HepG2 (cell line): ENCODE data around the gene PDE4C. TPM values are rescaled to one million over a fixed set of nuclear protein-coding genes. Genes with fewer than 3 reads are reported as not detected.

ENCODE experiments used
- ARNT ChIP-seq: fragments of 450-650 bp; IDR thresholded peaks from 2 replicates; pipeline ENCODE4 v1.6.1; 2017
- CEBPB ChIP-seq: IDR thresholded peaks from 2 replicates; pipeline ENCODE4 v1.6.1; 2011; ENCODE audit warnings: low read depth, low read length, improper control_type of control experiment, borderline replicate concordance
- CREB1 ChIP-seq, 2 experiments: fragments of 450-650 bp in 1 of 2; IDR thresholded peaks; 2 replicates each; pipeline ENCODE4 v1.6.1; 2016 to 2017; ENCODE audit warnings: control low read depth in 1 of 2, mild to moderate bottlenecking in 1 of 2, missing compliant biosample characterization in 1 of 2, missing genetic modification characterization in 1 of 2
- DPF2 ChIP-seq: sonication (generic); formaldehyde crosslinking; IDR thresholded peaks from 2 replicates; pipeline ENCODE4 v1.4.0; 2020; ENCODE audit warnings: mild to moderate bottlenecking, low read depth, missing genetic modification reagents, borderline replicate concordance
- FOXA3 ChIP-seq: IDR thresholded peaks from 2 replicates; pipeline ENCODE4 v1.6.1; 2016; ENCODE audit warnings: missing genetic modification reagents, missing compliant biosample characterization
- HNF4G ChIP-seq, 2 experiments: sonication (generic) in 1 of 2; formaldehyde crosslinking in 1 of 2; IDR thresholded peaks; 2 replicates each; pipeline versions ENCODE4 v1.4.0 to v1.6.1; 2011 to 2020; ENCODE audit warnings: borderline replicate concordance in 2 of 2, low read depth in 2 of 2, mild to moderate bottlenecking in 2 of 2, low read length in 1 of 2, missing genetic modification reagents in 1 of 2, moderate library complexity in 1 of 2
- ISX ChIP-seq: sonication (generic); formaldehyde crosslinking; conservative IDR thresholded peaks from 2 replicates; pipeline ENCODE4 v1.5.0; 2020; ENCODE audit warnings: missing genetic modification reagents
- MLLT10 ChIP-seq: sonication (generic); formaldehyde crosslinking; IDR thresholded peaks from 2 replicates; pipeline ENCODE4 v1.4.0; 2020; ENCODE audit warnings: missing genetic modification reagents
- NCOA5 ChIP-seq: sonication (generic); formaldehyde crosslinking; IDR thresholded peaks from 2 replicates; pipeline ENCODE4 v1.4.0; 2020; ENCODE audit warnings: missing genetic modification reagents
- NFKBIZ ChIP-seq: IDR thresholded peaks from 2 replicates; pipeline ENCODE4 v1.6.1; 2018; ENCODE audit warnings: missing genetic modification reagents, missing compliant biosample characterization
- NPAS2 ChIP-seq: sonication (generic); formaldehyde crosslinking; IDR thresholded peaks from 2 replicates; pipeline ENCODE4 v1.8.0; 2022; ENCODE audit warnings: mild to moderate bottlenecking, missing genetic modification reagents, borderline replicate concordance
- PITX1 ChIP-seq: sonication (generic); formaldehyde crosslinking; IDR thresholded peaks from 2 replicates; pipeline ENCODE4 v1.5.1; 2020; ENCODE audit warnings: mild to moderate bottlenecking, missing genetic modification reagents
- RBFOX2 ChIP-seq: fragments of 200-400 bp; formaldehyde crosslinking; IDR thresholded peaks from 2 replicates; pipeline ENCODE4 v1.6.1; 2017; ENCODE audit warnings: low read depth, mild to moderate bottlenecking, low read length
- SMYD3 ChIP-seq: sonication (generic); formaldehyde crosslinking; IDR thresholded peaks from 2 replicates; pipeline ENCODE4 v1.8.1; 2023; ENCODE audit warnings: mild to moderate bottlenecking, missing genetic modification reagents
- SNRNP70 ChIP-seq: fragments of 200-400 bp; formaldehyde crosslinking; IDR thresholded peaks from 2 replicates; pipeline ENCODE4 v1.6.1; 2017; ENCODE audit warnings: mild to moderate bottlenecking, low read depth, low read length, moderate library complexity
- THYN1 ChIP-seq: sonication (generic); formaldehyde crosslinking; IDR thresholded peaks from 2 replicates; pipeline ENCODE4 v1.8.1; 2023; ENCODE audit warnings: low read depth, mild to moderate bottlenecking, moderate library complexity, missing genetic modification reagents, borderline replicate concordance
- YY1 ChIP-seq: IDR thresholded peaks from 2 replicates; pipeline ENCODE4 v1.6.1; 2011; ENCODE audit warnings: low read length, low read depth, moderate library complexity, mild to moderate bottlenecking; ENCODE audit not compliant: insufficient read depth, insufficient replicate concordance
- ZBTB3 ChIP-seq: sonication (generic); formaldehyde crosslinking; IDR thresholded peaks from 2 replicates; pipeline ENCODE4 v1.4.0; 2020; ENCODE audit warnings: low read depth, mild to moderate bottlenecking, moderate library complexity, missing genetic modification reagents, borderline replicate concordance
- ZBTB7B ChIP-seq: sonication (generic); formaldehyde crosslinking; IDR thresholded peaks from 2 replicates; pipeline ENCODE4 v1.4.0; 2020; ENCODE audit warnings: missing genetic modification reagents
- ZKSCAN1 ChIP-seq: fragments of 150-350 bp; IDR thresholded peaks from 2 replicates; pipeline ENCODE4 v1.6.1; 2014; ENCODE audit warnings: low read length
- ZNF121 ChIP-seq: sonication (generic); formaldehyde crosslinking; IDR thresholded peaks from 2 replicates; pipeline ENCODE4 v1.5.0; 2020; ENCODE audit warnings: mild to moderate bottlenecking, missing genetic modification reagents
- ZNF143 ChIP-seq: sonication (generic); formaldehyde crosslinking; IDR thresholded peaks from 2 replicates; pipeline ENCODE4 v1.4.0; 2020; ENCODE audit warnings: missing genetic modification reagents
- ZNF232 ChIP-seq: sonication (generic); formaldehyde crosslinking; IDR thresholded peaks from 2 replicates; pipeline ENCODE4 v1.4.0; 2020; ENCODE audit warnings: missing genetic modification reagents, borderline replicate concordance
- ZNF24 ChIP-seq: fragments of 450-650 bp; IDR thresholded peaks from 2 replicates; pipeline ENCODE4 v1.6.1; 2017; ENCODE audit warnings: antibody characterized with exemption, mild to moderate bottlenecking
- ZNF251 ChIP-seq: sonication (generic); formaldehyde crosslinking; IDR thresholded peaks from 2 replicates; pipeline ENCODE4 v1.9.0; 2021; ENCODE audit warnings: mild to moderate bottlenecking, missing genetic modification reagents
- ZNF430 ChIP-seq: sonication (generic); formaldehyde crosslinking; IDR thresholded peaks from 2 replicates; pipeline ENCODE4 v1.9.0; 2021; ENCODE audit warnings: mild to moderate bottlenecking, missing genetic modification reagents
- ZNF672 ChIP-seq: sonication (generic); formaldehyde crosslinking; IDR thresholded peaks from 2 replicates; pipeline ENCODE4 v1.8.1; 2022; ENCODE audit warnings: missing genetic modification reagents
- ZNF740 ChIP-seq: sonication (generic); formaldehyde crosslinking; IDR thresholded peaks from 2 replicates; pipeline ENCODE4 v1.4.0; 2020; ENCODE audit warnings: missing genetic modification reagents
- polyA plus RNA-seq, 8 experiments: library from polyadenylated mRNA; depleted of rRNA in 3 of 8; stranded (reverse) in 7 of 8; unstranded in 1 of 8; fragments of >200 nt; fragmentation: Illumina TruSeq in 4 of 8; extraction: Trizol in 4 of 8; gene quantifications; 2 replicates each; pipeline versions ENCODE4 v1.2.1 to v1.2.3, GENCODE V29; 2011 to 2016; ENCODE audit warnings: low read depth in 4 of 8, missing spikeins in 1 of 8, mixed read lengths in 1 of 8; ENCODE audit not compliant: insufficient read depth in 1 of 8
- total RNA-seq, 5 experiments: library from RNA; depleted of rRNA; stranded (reverse); fragments of >200 nt; fragmentation: Illumina TruSeq; extraction: Trizol; gene quantifications; 2 replicates each; pipeline ENCODE4 v1.2.3, GENCODE V29; 2016; ENCODE audit warnings: low read depth in 1 of 5
- TF ChIP-seq, protein P1 (sequence below): sonication (generic); formaldehyde crosslinking; IDR thresholded peaks from 2 replicates; pipeline ENCODE4 v1.8.1; 2023; ENCODE audit warnings: missing genetic modification reagents, mild to moderate bottlenecking, borderline replicate concordance
- TF ChIP-seq, protein P2 (sequence below): sonication (generic); formaldehyde crosslinking; IDR thresholded peaks from 2 replicates; pipeline ENCODE4 v1.8.1; 2022; ENCODE audit warnings: mild to moderate bottlenecking, missing genetic modification reagents

Gene PDE4C
- total and polyA plus RNA-seq, 2 of the 13 experiments (the other 11 are each of a cell fraction or from before 2014, with no cell fraction given) = 1.4 to 14.0 TPM

DNA sequence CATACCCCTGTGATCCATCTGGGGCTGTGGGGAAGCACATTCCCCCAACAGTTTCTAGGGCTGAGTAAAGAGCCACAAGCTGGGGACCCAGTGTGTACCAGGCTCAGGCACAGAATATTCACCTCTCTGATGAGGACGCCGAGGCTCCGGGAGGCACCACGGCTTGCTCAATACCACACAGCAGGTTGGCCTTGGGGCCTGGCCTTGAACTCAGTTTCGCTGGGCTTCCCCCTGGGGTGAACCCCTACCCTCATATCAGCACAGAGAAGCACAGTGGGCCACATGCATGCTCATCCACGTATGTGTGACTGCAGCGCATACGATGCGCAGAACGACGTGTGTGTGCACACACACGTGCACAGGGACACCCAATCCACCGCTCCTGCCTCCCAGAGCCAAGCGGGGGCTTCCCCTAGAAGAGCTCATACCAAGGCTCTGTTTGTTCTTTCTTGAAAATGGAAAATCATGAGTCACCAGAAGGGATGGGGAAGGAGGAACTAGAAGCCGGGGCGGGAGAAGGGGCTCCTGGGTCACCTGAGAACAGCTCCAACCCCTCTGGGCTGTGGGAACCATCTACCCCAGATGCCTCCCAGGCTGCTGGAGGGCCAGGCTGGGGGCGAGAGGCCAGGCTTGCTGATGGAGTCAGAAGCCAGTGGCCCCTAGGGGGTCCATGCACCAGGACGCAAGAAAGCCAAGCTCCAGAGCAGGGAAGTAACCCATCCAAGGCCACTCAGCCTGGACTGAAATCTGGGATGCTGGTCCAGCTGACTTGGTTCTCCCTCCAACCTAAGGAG lies 4.9 kb upstream of the PDE4C start (continued):
- TF ChIP-seq ZBTB3 (CRISPR knock-in tag) = no peak
- no peak for TF ChIP-seq ZKSCAN1
- no peak for TF ChIP-seq YY1
- no peak for TF ChIP-seq NCOA5 (CRISPR knock-in tag)
- no peak for TF ChIP-seq MLLT10 (CRISPR knock-in tag)
- TF ChIP-seq ZNF672 (CRISPR knock-in tag) = no peak
- no peak for TF ChIP-seq SNRNP70
- no peak for TF ChIP-seq ZBTB7B (CRISPR knock-in tag)
- TF ChIP-seq RBFOX2 = no peak
- TF ChIP-seq, protein P1, sequence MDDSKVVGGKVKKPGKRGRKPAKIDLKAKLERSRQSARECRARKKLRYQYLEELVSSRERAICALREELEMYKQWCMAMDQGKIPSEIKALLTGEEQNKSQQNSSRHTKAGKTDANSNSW (CRISPR knock-in tag) = no peak
- no peak for TF ChIP-seq ZNF121
- no peak for TF ChIP-seq ZNF232 (CRISPR knock-in tag)
- no peak for TF ChIP-seq HNF4G (IDR thresholded peaks at IDR 0.05; ENCODE audit: borderline replicate concordance, low read depth, low read length)
- no peak for TF ChIP-seq HNF4G (CRISPR knock-in tag; IDR thresholded peaks at IDR 0.05; ENCODE audit: borderline replicate concordance, low read depth)
- TF ChIP-seq FOXA3 (CRISPR knock-in tag) = no peak
- TF ChIP-seq CEBPB = peak; percentile 67; the same call in 1 of the 2 replicates
- TF ChIP-seq DPF2 (CRISPR knock-in tag) = no peak
- TF ChIP-seq NPAS2 (CRISPR knock-in tag) = no peak
- no peak for TF ChIP-seq ZNF251 (CRISPR knock-in tag)
- no peak for TF ChIP-seq THYN1 (CRISPR knock-in tag)
- TF ChIP-seq PITX1 (CRISPR knock-in tag) = no peak
- no peak for TF ChIP-seq ZNF430 (CRISPR knock-in tag)
- TF ChIP-seq SMYD3 (CRISPR knock-in tag) = no peak
- no peak for TF ChIP-seq ARNT
- no peak for TF ChIP-seq CREB1 (IDR thresholded peaks at IDR 0.05)
- TF ChIP-seq CREB1 (CRISPR knock-in tag; IDR thresholded peaks at IDR 0.05) = 0 out of 2 replicates have a peak, but pooled peaks have one; percentile 36
- TF ChIP-seq, protein P2, sequence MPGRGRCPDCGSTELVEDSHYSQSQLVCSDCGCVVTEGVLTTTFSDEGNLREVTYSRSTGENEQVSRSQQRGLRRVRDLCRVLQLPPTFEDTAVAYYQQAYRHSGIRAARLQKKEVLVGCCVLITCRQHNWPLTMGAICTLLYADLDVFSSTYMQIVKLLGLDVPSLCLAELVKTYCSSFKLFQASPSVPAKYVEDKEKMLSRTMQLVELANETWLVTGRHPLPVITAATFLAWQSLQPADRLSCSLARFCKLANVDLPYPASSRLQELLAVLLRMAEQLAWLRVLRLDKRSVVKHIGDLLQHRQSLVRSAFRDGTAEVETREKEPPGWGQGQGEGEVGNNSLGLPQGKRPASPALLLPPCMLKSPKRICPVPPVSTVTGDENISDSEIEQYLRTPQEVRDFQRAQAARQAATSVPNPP = no peak
- TF ChIP-seq ZNF143 (CRISPR knock-in tag) = no peak
- no peak for TF ChIP-seq NFKBIZ (CRISPR knock-in tag)
- TF ChIP-seq ZNF24 = no peak
- TF ChIP-seq ZNF740 (CRISPR knock-in tag) = no peak
- no peak for TF ChIP-seq ISX (CRISPR knock-in tag)
